IMR-90 (cell line): Measurements from ENCODE around the gene MAP2K6. TPM values are rescaled to one million over a fixed set of nuclear protein-coding genes. Genes with fewer than 3 reads are reported as not detected.

Experiments
- ATAC-seq: fragments of 200-7000 bp; cut with Tn5 transposase; 2 replicates; pipeline ENCODE4 v1.9.1; 2020; ENCODE audit warnings: low read depth, mild to moderate bottlenecking, moderate library complexity
- BruUV-seq: library from RNA; stranded (reverse); fragments of 400-500 nt; replicated peaks from 2 replicates; lab custom pipeline; 2021; lab: Mats Ljungman, UMichigan
- CTCF ChIA-PET: fragments of 300-600 bp; formaldehyde crosslinking; extraction: SDS; loops from one replicate; lab custom pipeline; 2021; ENCODE audit warnings: antibody characterized with exemption; lab: Yijun Ruan, JAX
- POLR2A ChIA-PET: fragments of 300-600 bp; sonication (Branson Sonifier 250); formaldehyde crosslinking; loops from one replicate; lab custom pipeline; 2022; ENCODE audit warnings: antibody characterized with exemption; ENCODE audit not compliant: unreplicated experiment; lab: Charles Lee
- DNase-seq: peaks from one replicate; pipeline ENCODE4 v3.0.0; 2013
- H2AFZ ChIP-seq: replicated peaks from 2 replicates; pipeline ENCODE3; 2013; ENCODE audit warnings: low read length, mild to moderate bottlenecking; ENCODE audit not compliant: poor library complexity
- H2AK5ac ChIP-seq: 2 replicates; pipeline ENCODE4 v1.6.1; 2013; ENCODE audit warnings: low read depth, low read length, inconsistent platforms
- H2AK9ac ChIP-seq: replicated peaks from 2 replicates; pipeline ENCODE3; 2013; ENCODE audit warnings: mild to moderate bottlenecking, low read depth, low read length, moderate library complexity; ENCODE audit not compliant: poor library complexity
- H2BK120ac ChIP-seq: 2 replicates; pipeline ENCODE4 v1.6.1; 2013; ENCODE audit warnings: low read depth, low read length, inconsistent platforms
- H2BK15ac ChIP-seq: 3 replicates; pipeline ENCODE4 v1.6.1; 2013; ENCODE audit warnings: low read depth, low read length, inconsistent platforms
- H2BK20ac ChIP-seq: 2 replicates; pipeline ENCODE4 v1.6.1; 2013; ENCODE audit warnings: low read depth, mild to moderate bottlenecking, inconsistent platforms, low read length, moderate library complexity
- H2BK5ac ChIP-seq: 2 replicates; pipeline ENCODE4 v1.6.1; 2013; ENCODE audit warnings: mild to moderate bottlenecking, low read depth, low read length, inconsistent platforms; ENCODE audit not compliant: poor library complexity, severe bottlenecking
- H3K14ac ChIP-seq: replicated peaks from 2 replicates; pipeline ENCODE4 v1.6.1; 2013; ENCODE audit warnings: low read depth, low read length, inconsistent platforms
- H3K18ac ChIP-seq: 2 replicates; pipeline ENCODE4 v1.6.1; 2013; ENCODE audit warnings: low read depth, low read length, control low read depth
- H3K23ac ChIP-seq: 2 replicates; pipeline ENCODE4 v1.6.1; 2013; ENCODE audit warnings: low read depth, low read length, inconsistent platforms
- H3K27ac ChIP-seq: 2 replicates; pipeline ENCODE4 v1.5.1; 2013; ENCODE audit warnings: mild to moderate bottlenecking, control low read depth, low read length; ENCODE audit not compliant: insufficient read depth
- H3K27me3 ChIP-seq: 2 replicates; pipeline ENCODE4 v1.6.1; 2013; ENCODE audit warnings: low read length; ENCODE audit not compliant: control insufficient read depth, insufficient read depth
- H3K36me3 ChIP-seq: 2 replicates; pipeline ENCODE4 v1.6.1; 2013; ENCODE audit warnings: low read length, mixed read lengths; ENCODE audit not compliant: control insufficient read depth, insufficient read depth
- H3K4ac ChIP-seq: 2 replicates; pipeline ENCODE4 v1.6.1; 2013; ENCODE audit warnings: low read depth, low read length, inconsistent platforms
- H3K4me1 ChIP-seq: 2 replicates; pipeline ENCODE4 v1.6.1; 2013; ENCODE audit warnings: low read length, mixed read lengths; ENCODE audit not compliant: control insufficient read depth, insufficient read depth
- H3K4me2 ChIP-seq: 2 replicates; pipeline ENCODE4 v1.6.1; 2013; ENCODE audit warnings: low read depth, mild to moderate bottlenecking, control low read depth, low read length, moderate library complexity
- H3K4me3 ChIP-seq: 2 replicates; pipeline ENCODE4 v1.5.1; 2013; ENCODE audit warnings: low read depth, mild to moderate bottlenecking, control low read depth, low read length, moderate library complexity; ENCODE audit not compliant: insufficient read depth
- H3K56ac ChIP-seq: 2 replicates; pipeline ENCODE4 v1.6.1; 2013; ENCODE audit warnings: low read length, inconsistent platforms; ENCODE audit not compliant: insufficient read depth; ENCODE audit errors: extremely low read depth
- H3K79me1 ChIP-seq, 2 experiments: 2 replicates each; pipeline ENCODE4 v1.6.1; 2013; ENCODE audit warnings: low read length in 2 of 2, inconsistent platforms in 1 of 2, low read depth in 1 of 2
- H3K9ac ChIP-seq: 2 replicates; pipeline ENCODE4 v1.6.1; 2013; ENCODE audit warnings: low read depth, low read length, control low read depth
- H3K9me1 ChIP-seq: 2 replicates; pipeline ENCODE4 v1.6.1; 2013; ENCODE audit warnings: low read length, inconsistent platforms; ENCODE audit not compliant: insufficient read depth
- H3K9me3 ChIP-seq: 2 replicates; pipeline ENCODE4 v1.6.1; 2013; ENCODE audit warnings: low read length; ENCODE audit not compliant: control insufficient read depth, insufficient read depth
- H4K20me1 ChIP-seq: 2 replicates; pipeline ENCODE4 v1.6.1; 2013; ENCODE audit warnings: low read length, inconsistent platforms; ENCODE audit not compliant: insufficient read depth
- H4K5ac ChIP-seq: 2 replicates; pipeline ENCODE4 v1.6.1; 2013; ENCODE audit warnings: mild to moderate bottlenecking, low read depth, low read length, control low read depth
- H4K8ac ChIP-seq, 2 experiments: 2 replicates each; pipeline ENCODE4 v1.6.1; 2013; ENCODE audit warnings: low read depth in 2 of 2, low read length in 2 of 2, control low read depth in 1 of 2, inconsistent platforms in 1 of 2
- H4K91ac ChIP-seq: 2 replicates; pipeline ENCODE4 v1.6.1; 2013; ENCODE audit warnings: low read depth, low read length, inconsistent platforms; ENCODE audit not compliant: insufficient read depth
- BHLHE40 ChIP-seq: fragments of 150-350 bp; IDR thresholded peaks from 2 replicates; pipeline ENCODE4 v1.6.1; 2016; ENCODE audit warnings: mild to moderate bottlenecking, low read depth, low read length
- CEBPB ChIP-seq: IDR thresholded peaks from 2 replicates; pipeline ENCODE4 v1.6.1; 2012; ENCODE audit warnings: low read depth, low read length, improper control_type of control experiment
- FOS ChIP-seq: fragments of 150-350 bp; IDR thresholded peaks from 2 replicates; pipeline ENCODE4 v1.6.1; 2016; ENCODE audit warnings: low read depth, low read length
- MAFK ChIP-seq: IDR thresholded peaks from 2 replicates; pipeline ENCODE4 v1.6.1; 2012; ENCODE audit warnings: low read depth, low read length, improper control_type of control experiment
- NFE2L2 ChIP-seq: fragments of 150-350 bp; IDR thresholded peaks from 2 replicates; pipeline ENCODE4 v1.6.1; 2016; ENCODE audit warnings: low read depth, mild to moderate bottlenecking, low read length
- RCOR1 ChIP-seq: IDR thresholded peaks from 2 replicates; pipeline ENCODE4 v1.6.1; 2012; ENCODE audit warnings: mild to moderate bottlenecking, low read length, improper control_type of control experiment; ENCODE audit not compliant: insufficient replicate concordance
- RFX5 ChIP-seq: IDR thresholded peaks from 2 replicates; pipeline ENCODE4 v1.8.0; 2012; ENCODE audit warnings: low read depth, mild to moderate bottlenecking, low read length, moderate library complexity
- WGBS, 2 experiments: methylation state at CpG; one replicate each; pipeline versions ENCODE4 v1.1.5 to v1.1.7; 2013; ENCODE audit warnings: missing lambda C conversion rate in 2 of 2; ENCODE audit not compliant: insufficient read length in 1 of 2; ENCODE audit errors: extremely low coverage in 2 of 2; 5-methylcytosine and 5-hydroxymethylcytosine counted together
- dilution Hi-C: fragments of 300-500 bp; cut with HindIII; formaldehyde crosslinking; loops from one replicate; pipeline ENCODE4 v1.14.3; 2018; ENCODE audit warnings: low sequenced_read_pairs; ENCODE audit not compliant: unreplicated experiment
- in situ Hi-C: fragments of 300-500 bp; cut with MboI; formaldehyde crosslinking; loops from 3 replicates; pipeline ENCODE4 v1.14.3; 2019; ENCODE audit warnings: low sequenced_read_pairs, inconsistent platforms, mixed read lengths
- intact Hi-C: fragments of 100-400 bp; cut with micrococcal nuclease; formaldehyde crosslinking; loops from 2 replicates; pipeline ENCODE4 v1.10.0; 2022
- polyA plus RNA-seq, 3 experiments: library from polyadenylated mRNA; depleted of rRNA; stranded (reverse); fragments of >200 nt; gene quantifications; 2 replicates each; pipeline ENCODE4 v1.2.3, GENCODE V29; 2012; ENCODE audit warnings: low replicate concordance in 1 of 3
- total RNA-seq: library from RNA; depleted of rRNA; stranded (reverse); fragments of >200 nt; gene quantifications from 2 replicates; pipeline ENCODE4 v1.2.3, GENCODE V29; 2012
- TF ChIP-seq, protein P1 (sequence below): fragments of 150-350 bp; IDR thresholded peaks from 2 replicates; pipeline ENCODE4 v1.6.1; 2017; ENCODE audit warnings: mild to moderate bottlenecking, antibody characterized with exemption, low read length, low read depth

Gene MAP2K6
- total and polyA plus RNA-seq, 2 of the 4 experiments (the other 2 are of a cell fraction) = 2.4 to 5.7 TPM

DNA sequence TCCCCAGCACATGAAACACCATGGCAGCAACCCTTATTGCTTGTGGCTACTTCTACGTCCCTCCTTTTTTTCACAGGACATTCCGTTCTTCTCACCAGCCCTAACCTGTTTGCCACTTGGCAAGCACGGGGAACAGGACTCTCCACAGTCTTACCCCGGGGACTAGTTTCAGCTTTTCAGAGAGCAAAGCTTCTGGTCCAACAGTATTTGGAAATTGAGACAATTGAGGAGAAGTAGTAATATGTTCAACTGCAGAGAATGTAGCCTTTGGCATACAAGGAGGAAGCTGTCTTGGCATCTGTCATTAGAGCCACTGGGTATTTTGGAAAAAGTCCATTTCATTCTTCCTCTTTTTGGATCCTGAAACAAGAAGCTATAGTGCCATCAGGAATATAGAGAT is 65.7 kb downstream of the MAP2K6 start:
- DNase-seq (no peak), ATAC-seq (no peak)
- Histone ChIP-seq H3K4me3 (no peak overlapping the region), H3K9me3 (no peaks in the 10 kb centered on the region), H2AK9ac (no peak overlapping the region), H3K9me1 (no peaks in the 10 kb centered on the region), H2BK120ac (no peak overlapping the region), H3K23ac (no peak overlapping the region), H2AFZ (no peak overlapping the region), H3K18ac (no peak overlapping the region), H2BK15ac (no peak overlapping the region), H4K8ac (no peak overlapping the region), H4K91ac (no peak overlapping the region), H3K9ac (no peak overlapping the region), H3K14ac (no peak overlapping the region), H2BK5ac (no peak overlapping the region), H3K36me3 (no peaks in the 10 kb centered on the region), H3K27ac (no peak overlapping the region), H2BK20ac (no peak overlapping the region), H3K56ac (no peak overlapping the region), H2AK5ac (no peak overlapping the region), H4K20me1 (no peaks in the 10 kb centered on the region), H3K79me1 (no peaks in the 10 kb centered on the region), H3K4ac (no peak overlapping the region), H3K27me3 (no peaks in the 10 kb centered on the region), H4K5ac (no peak overlapping the region), H3K4me1 (peaks cover 2% of the 10 kb centered on the region; the same call in 1 of the 2 replicates), H3K4me2 (no peak overlapping the region)
- BruUV-seq = no TSS peak
- intact Hi-C loops (no loop called here), in situ Hi-C loops (loop anchor here (25.0 kb wide), 1 partner anchor 693 kb away; no protein-coding TSS in a partner anchor), dilution Hi-C loops (no loop called here)
- ChIA-PET CTCF (no interaction called here), POLR2A (no interaction called here)
- TF ChIP-seq MAFK (no peak), CEBPB (no peak), FOS (no peak), NFE2L2 (no peak), BHLHE40 (no peak), RFX5 (no peak), RCOR1 (no peak)
- TF ChIP-seq, protein P1, sequence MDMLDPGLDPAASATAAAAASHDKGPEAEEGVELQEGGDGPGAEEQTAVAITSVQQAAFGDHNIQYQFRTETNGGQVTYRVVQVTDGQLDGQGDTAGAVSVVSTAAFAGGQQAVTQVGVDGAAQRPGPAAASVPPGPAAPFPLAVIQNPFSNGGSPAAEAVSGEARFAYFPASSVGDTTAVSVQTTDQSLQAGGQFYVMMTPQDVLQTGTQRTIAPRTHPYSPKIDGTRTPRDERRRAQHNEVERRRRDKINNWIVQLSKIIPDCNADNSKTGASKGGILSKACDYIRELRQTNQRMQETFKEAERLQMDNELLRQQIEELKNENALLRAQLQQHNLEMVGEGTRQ = no peak
- WGBS, 2 experiments = no CpG with 5 or more reads among the region's 4 CpGs
